Measurements from ENCODE around the gene TLN1.

DNA sequence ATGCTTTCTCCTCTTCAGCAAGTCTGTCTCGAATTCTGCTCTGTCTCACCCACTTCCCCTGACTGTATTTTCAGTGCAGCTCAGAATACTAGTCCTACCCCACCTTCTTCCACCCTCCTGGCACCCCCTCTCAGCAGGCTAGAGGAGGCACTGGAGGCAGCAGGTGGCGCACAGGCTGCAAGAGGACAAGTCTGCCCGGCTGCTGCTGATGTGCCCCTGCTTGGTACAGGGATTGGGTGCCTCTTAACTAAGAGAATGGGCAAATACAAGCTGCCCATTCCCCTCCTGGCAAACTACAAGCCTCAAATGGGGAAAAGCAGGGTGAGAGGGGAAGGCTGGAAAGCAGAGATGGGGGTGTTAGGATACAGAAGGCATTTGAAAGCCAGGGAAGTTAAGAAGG, 5.1 kb downstream of the TLN1 start:
- TF ChIP-seq, protein P1, sequence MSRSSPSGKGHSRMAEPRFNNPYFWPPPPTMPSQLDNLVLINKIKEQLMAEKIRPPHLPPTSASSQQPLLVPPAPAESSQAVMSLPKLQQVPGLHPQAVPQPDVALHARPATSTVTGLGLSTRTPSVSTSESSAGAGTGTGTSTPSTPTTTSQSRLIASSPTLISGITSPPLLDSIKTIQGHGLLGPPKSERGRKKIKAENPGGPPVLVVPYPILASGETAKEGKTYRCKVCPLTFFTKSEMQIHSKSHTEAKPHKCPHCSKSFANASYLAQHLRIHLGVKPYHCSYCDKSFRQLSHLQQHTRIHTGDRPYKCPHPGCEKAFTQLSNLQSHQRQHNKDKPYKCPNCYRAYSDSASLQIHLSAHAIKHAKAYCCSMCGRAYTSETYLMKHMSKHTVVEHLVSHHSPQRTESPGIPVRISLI (tag by site-specific recombination; IDR thresholded peaks at IDR 0.05) = no peak
- TF ChIP-seq ZFP69B (tag by site-specific recombination; IDR thresholded peaks at IDR 0.05) = no peak
- TF ChIP-seq, protein P2, sequence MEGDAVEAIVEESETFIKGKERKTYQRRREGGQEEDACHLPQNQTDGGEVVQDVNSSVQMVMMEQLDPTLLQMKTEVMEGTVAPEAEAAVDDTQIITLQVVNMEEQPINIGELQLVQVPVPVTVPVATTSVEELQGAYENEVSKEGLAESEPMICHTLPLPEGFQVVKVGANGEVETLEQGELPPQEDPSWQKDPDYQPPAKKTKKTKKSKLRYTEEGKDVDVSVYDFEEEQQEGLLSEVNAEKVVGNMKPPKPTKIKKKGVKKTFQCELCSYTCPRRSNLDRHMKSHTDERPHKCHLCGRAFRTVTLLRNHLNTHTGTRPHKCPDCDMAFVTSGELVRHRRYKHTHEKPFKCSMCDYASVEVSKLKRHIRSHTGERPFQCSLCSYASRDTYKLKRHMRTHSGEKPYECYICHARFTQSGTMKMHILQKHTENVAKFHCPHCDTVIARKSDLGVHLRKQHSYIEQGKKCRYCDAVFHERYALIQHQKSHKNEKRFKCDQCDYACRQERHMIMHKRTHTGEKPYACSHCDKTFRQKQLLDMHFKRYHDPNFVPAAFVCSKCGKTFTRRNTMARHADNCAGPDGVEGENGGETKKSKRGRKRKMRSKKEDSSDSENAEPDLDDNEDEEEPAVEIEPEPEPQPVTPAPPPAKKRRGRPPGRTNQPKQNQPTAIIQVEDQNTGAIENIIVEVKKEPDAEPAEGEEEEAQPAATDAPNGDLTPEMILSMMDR (tag by site-specific recombination; IDR thresholded peaks at IDR 0.05) = no peak
- no peak for TF ChIP-seq ZNF223 (tag by site-specific recombination; IDR thresholded peaks at IDR 0.05)
- TF ChIP-seq, protein P3, sequence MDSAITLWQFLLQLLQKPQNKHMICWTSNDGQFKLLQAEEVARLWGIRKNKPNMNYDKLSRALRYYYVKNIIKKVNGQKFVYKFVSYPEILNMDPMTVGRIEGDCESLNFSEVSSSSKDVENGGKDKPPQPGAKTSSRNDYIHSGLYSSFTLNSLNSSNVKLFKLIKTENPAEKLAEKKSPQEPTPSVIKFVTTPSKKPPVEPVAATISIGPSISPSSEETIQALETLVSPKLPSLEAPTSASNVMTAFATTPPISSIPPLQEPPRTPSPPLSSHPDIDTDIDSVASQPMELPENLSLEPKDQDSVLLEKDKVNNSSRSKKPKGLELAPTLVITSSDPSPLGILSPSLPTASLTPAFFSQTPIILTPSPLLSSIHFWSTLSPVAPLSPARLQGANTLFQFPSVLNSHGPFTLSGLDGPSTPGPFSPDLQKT (IDR thresholded peaks at IDR 0.05; ENCODE audit: borderline replicate concordance, low read depth, low read length) = no peak
- no peak for TF ChIP-seq ZNF138 (tag by site-specific recombination; IDR thresholded peaks at IDR 0.05; ENCODE audit: borderline replicate concordance)
